ENCODE data around the gene GABRB1. TPM values are rescaled to one million over a fixed set of nuclear protein-coding genes. Genes with fewer than 3 reads are reported as not detected.

The GABRB1 gene
- total RNA-seq, 2 experiments from 2014 or later = not detected

- intact Hi-C loops (cut with micrococcal nuclease; ENCODE audit: unreplicated experiment) = no loop called here
- DNase-seq (ENCODE audit: low spot score) = no peak
- TF ChIP-seq CTCF (conservative IDR thresholded peaks at IDR 0.05; ENCODE audit: low read length) = no peak
- no peak for TF ChIP-seq EZH2phosphoT487 (IDR thresholded peaks at IDR 0.05; ENCODE audit: borderline replicate concordance, low read depth, low read length)
- CTCF ChIA-PET (ENCODE audit: unreplicated experiment) = no interaction called here
- Histone ChIP-seq H3K4me3 (ENCODE audit: low read depth, low read length, poor library complexity, severe bottlenecking) (no peak overlapping the region), H3K9me3 (ENCODE audit: low read length) (no peaks in the 10 kb centered on the region), H3K4me2 (ENCODE audit: low read length) (no peak overlapping the region), H3K36me3 (ENCODE audit: insufficient read depth, low read length) (no peaks in the 10 kb centered on the region), H2AFZ (ENCODE audit: low read length) (no peak overlapping the region), H3K4me1 (ENCODE audit: insufficient read depth, low read length, poor library complexity, severe bottlenecking) (no peaks in the 10 kb centered on the region), H3K27ac (ENCODE audit: low read depth, low read length, poor library complexity, severe bottlenecking) (no peak overlapping the region), H4K20me1 (ENCODE audit: insufficient read depth, low read length) (no peaks in the 10 kb centered on the region), H3K9me2 (ENCODE audit: insufficient read depth, low read length) (no peaks in the 10 kb centered on the region; the same call in 1 of the 2 replicates), H3K79me2 (ENCODE audit: insufficient read depth, low read depth, low read length) (no peaks in the 10 kb centered on the region)
- POLR2A ChIA-PET = no interaction called here
- no TSS peak for BruUV-seq (replicated peaks)
Observed at GRCh38 chr4:47061435-47061834, 30.1 kb downstream of the GABRB1 start.

GRCh38 chr4:47065051-47065481 lies 33.7 kb downstream of the GABRB1 start:
- BruUV-seq (replicated peaks) = no TSS peak
- intact Hi-C loops (cut with micrococcal nuclease; ENCODE audit: unreplicated experiment) = no loop called here
- Histone ChIP-seq H3K4me2 (ENCODE audit: low read length) (no peak overlapping the region), H3K79me2 (ENCODE audit: insufficient read depth, low read depth, low read length) (no peaks in the 10 kb centered on the region), H3K36me3 (ENCODE audit: insufficient read depth, low read length) (no peaks in the 10 kb centered on the region), H2AFZ (ENCODE audit: low read length) (no peak overlapping the region), H3K9me2 (ENCODE audit: insufficient read depth, low read length) (no peaks in the 10 kb centered on the region; the same call in 1 of the 2 replicates), H3K4me3 (ENCODE audit: low read depth, low read length, poor library complexity, severe bottlenecking) (no peak overlapping the region), H3K4me1 (ENCODE audit: insufficient read depth, low read length, poor library complexity, severe bottlenecking) (no peaks in the 10 kb centered on the region), H3K27ac (ENCODE audit: low read depth, low read length, poor library complexity, severe bottlenecking) (no peak overlapping the region), H4K20me1 (ENCODE audit: insufficient read depth, low read length) (no peaks in the 10 kb centered on the region), H3K9me3 (ENCODE audit: low read length) (no peaks in the 10 kb centered on the region)
- POLR2A ChIA-PET = interaction anchor here (0.7 kb wide), 1 partner anchor 340 kb away, joined by 3 read pairs; no protein-coding TSS in a partner anchor
- DNase-seq (ENCODE audit: low spot score) = no peak
- CTCF ChIA-PET (ENCODE audit: unreplicated experiment) = no interaction called here
- TF ChIP-seq EZH2phosphoT487 (IDR thresholded peaks at IDR 0.05; ENCODE audit: borderline replicate concordance, low read depth, low read length) (no peak), CTCF (conservative IDR thresholded peaks at IDR 0.05; ENCODE audit: low read length) (no peak)

GRCh38 chr4:47068986-47069385 lies 37.6 kb downstream of the GABRB1 start:
- Histone ChIP-seq H3K27ac (ENCODE audit: low read depth, low read length, poor library complexity, severe bottlenecking) (no peak overlapping the region), H3K9me3 (ENCODE audit: low read length) (no peaks in the 10 kb centered on the region), H3K9me2 (ENCODE audit: insufficient read depth, low read length) (no peaks in the 10 kb centered on the region; the same call in 1 of the 2 replicates), H3K79me2 (ENCODE audit: insufficient read depth, low read depth, low read length) (no peaks in the 10 kb centered on the region), H3K4me1 (ENCODE audit: insufficient read depth, low read length, poor library complexity, severe bottlenecking) (no peaks in the 10 kb centered on the region), H4K20me1 (ENCODE audit: insufficient read depth, low read length) (no peaks in the 10 kb centered on the region), H3K4me2 (ENCODE audit: low read length) (no peak overlapping the region), H2AFZ (ENCODE audit: low read length) (no peak overlapping the region), H3K4me3 (ENCODE audit: low read depth, low read length, poor library complexity, severe bottlenecking) (no peak overlapping the region), H3K36me3 (ENCODE audit: insufficient read depth, low read length) (no peaks in the 10 kb centered on the region)
- POLR2A ChIA-PET = no interaction called here
- CTCF ChIA-PET (ENCODE audit: unreplicated experiment) = no interaction called here
- intact Hi-C loops (cut with micrococcal nuclease; ENCODE audit: unreplicated experiment) = no loop called here
- no peak for TF ChIP-seq EZH2phosphoT487 (IDR thresholded peaks at IDR 0.05; ENCODE audit: borderline replicate concordance, low read depth, low read length)
- no peak for TF ChIP-seq CTCF (conservative IDR thresholded peaks at IDR 0.05; ENCODE audit: low read length)
- BruUV-seq (replicated peaks) = no TSS peak
- DNase-seq (ENCODE audit: low spot score) = no peak
